GM18505 (cell line): ENCODE data around the gene TMEM132A.
A peak's percentile ranks its signal among the peaks of the same experiment; 100 is the strongest.

Source experiments
- ATAC-seq: cut with Tn5 transposase; IDR thresholded peaks from one replicate; pipeline ENCODE4 v1.9.1; 2021; ENCODE audit not compliant: unreplicated experiment
- POLR2A ChIP-seq: IDR thresholded peaks from 4 replicates; pipeline ENCODE4 v1.6.1; 2011; ENCODE audit warnings: borderline replicate concordance; ENCODE audit not compliant: insufficient read depth, insufficient read length; ENCODE audit errors: extremely low read depth

Gene TMEM132A, protein sequence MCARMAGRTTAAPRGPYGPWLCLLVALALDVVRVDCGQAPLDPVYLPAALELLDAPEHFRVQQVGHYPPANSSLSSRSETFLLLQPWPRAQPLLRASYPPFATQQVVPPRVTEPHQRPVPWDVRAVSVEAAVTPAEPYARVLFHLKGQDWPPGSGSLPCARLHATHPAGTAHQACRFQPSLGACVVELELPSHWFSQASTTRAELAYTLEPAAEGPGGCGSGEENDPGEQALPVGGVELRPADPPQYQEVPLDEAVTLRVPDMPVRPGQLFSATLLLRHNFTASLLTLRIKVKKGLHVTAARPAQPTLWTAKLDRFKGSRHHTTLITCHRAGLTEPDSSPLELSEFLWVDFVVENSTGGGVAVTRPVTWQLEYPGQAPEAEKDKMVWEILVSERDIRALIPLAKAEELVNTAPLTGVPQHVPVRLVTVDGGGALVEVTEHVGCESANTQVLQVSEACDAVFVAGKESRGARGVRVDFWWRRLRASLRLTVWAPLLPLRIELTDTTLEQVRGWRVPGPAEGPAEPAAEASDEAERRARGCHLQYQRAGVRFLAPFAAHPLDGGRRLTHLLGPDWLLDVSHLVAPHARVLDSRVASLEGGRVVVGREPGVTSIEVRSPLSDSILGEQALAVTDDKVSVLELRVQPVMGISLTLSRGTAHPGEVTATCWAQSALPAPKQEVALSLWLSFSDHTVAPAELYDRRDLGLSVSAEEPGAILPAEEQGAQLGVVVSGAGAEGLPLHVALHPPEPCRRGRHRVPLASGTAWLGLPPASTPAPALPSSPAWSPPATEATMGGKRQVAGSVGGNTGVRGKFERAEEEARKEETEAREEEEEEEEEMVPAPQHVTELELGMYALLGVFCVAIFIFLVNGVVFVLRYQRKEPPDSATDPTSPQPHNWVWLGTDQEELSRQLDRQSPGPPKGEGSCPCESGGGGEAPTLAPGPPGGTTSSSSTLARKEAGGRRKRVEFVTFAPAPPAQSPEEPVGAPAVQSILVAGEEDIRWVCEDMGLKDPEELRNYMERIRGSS

DNA sequence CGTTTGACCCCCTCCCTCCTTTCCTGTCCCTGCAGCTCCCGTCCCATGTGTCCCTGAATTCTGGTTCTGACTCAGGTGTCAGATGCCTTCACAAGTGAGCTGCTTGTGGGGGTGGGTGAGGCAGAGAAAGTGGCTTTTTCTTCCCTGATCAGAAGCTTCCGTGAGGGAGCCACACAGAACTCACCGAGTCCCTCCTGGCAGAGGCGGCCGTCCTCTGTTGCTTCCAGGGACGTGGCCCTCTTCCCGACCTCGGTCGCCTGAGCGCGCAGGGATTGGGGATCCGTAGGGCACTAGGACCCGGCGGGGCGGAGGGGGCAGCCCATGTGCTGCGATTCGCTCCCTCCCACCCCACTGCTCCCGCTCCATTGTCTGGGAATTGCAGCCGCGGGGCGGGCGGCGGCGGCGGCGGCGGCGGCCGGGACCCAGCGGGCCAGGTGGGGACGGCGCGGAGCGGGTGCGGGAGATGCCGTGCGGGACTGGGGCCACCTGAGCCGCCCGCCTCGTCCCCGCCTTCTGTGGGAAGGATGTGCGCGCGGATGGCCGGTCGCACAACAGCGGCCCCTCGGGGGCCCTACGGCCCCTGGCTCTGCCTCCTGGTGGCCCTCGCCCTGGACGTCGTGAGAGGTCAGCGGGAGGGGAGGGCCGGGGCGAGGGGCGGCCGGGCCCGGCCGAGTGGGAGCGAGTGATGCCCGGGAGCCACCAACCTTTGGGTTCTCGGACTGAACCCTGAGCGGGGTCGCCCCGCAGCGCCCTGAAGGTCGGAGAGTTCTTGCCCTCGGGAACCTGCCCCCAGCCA is at the start of gene TMEM132A:
Gene TMEM132A (plus strand): TSS at position 351 of the 796 bp plus-strand sequence. CDS start 174 bp downstream, at position 525.
- TF ChIP-seq POLR2A: no peak
- ATAC-seq: peak; percentile 45

DNA sequence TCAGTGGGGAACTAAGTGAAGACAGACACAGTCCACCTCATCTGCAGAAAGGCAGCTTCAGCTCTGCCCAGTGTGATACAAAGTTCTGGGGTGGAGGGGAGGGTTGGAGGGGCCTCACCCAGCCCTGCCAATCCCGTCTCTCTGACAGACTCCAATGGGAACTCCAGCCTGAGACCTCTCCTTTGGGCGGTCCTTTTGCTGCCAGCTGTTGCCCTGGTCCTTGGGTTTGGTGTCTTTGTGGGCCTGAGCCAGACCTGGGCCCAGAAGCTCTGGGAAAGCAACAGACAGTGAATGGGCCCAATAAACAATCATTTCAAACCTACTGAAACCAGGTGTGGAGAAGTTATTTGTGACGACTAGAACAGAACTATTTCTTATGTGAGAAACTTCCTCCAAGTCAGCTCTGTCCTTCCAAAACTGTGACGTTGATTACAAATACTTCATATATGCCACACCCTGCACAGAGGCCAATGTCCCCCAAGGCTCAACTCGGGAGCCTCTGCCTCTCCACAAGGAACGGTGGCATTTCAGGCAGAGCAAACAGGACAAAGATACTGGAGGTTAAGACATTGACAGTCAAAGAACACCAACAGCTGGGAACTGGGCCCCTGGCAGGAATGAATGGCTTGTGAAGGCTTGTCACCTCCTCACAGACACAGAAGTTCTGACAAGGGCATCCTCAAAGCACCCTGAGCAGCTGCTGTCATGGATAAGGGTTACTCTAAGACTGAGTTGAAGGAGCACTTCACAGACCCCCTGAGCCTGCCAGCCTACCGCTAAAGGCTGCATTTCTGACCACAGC is 48.7 kb upstream of the TMEM132A start:
- ATAC-seq: no peak
- no peak for TF ChIP-seq POLR2A

DNA sequence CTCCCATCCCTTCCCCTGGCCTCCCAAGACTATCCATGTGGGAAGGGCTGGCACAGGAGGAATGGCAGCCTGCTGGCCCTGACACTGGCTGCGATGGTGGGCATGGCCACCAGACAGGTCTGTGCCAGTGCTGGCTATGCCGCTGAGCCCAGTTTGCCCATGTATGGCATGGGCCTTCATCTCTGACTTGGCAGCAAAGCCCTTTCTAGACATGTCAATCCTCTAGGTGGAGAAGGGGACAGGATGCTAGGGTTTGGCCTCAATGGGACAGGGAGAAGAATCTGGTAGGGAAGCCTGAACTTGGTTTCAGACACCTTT is 48.1 kb upstream of the TMEM132A start:
- no peak for ATAC-seq
- TF ChIP-seq POLR2A: no peak

DNA sequence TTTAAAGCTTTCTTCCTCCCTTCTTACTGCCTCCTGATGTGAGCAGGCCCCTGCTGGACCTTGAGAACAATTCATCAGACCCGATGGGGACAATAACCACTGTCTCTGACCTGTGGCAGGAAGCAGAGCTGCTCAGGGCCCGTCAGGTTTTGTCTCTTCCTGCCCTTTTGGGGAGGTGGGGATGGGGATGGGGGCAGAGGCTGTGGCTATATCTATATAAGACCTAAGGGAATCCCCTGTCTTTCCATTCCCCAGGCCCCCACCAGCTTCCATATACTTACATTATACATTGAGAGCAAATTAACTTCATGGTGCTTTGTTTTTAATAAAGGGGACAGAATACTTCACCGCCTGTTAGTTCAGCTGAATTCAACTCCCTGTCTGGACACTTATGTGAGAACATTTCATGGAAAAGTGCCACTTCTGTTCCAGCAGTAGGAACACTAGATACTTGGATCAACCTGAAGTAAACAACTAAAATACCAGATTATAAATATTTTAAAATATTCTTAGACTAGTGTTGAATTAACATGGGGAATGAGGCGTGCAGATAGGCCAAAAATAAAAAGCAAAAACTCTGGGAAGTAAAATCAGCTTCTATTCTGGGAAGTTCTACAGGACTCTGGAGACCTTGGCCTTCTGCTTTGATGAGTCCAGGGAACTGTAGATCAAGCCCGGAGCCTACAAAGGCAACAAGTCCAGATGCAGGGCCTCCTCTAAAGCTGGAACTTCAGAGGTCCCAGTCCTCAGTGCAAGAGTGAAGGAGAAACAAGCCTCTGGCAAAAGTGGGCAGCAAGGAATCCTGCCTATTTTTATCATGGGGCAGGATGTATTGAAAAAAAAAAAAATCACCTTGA is 45.8 kb upstream of the TMEM132A start:
- no peak for TF ChIP-seq POLR2A
- no peak for ATAC-seq

DNA sequence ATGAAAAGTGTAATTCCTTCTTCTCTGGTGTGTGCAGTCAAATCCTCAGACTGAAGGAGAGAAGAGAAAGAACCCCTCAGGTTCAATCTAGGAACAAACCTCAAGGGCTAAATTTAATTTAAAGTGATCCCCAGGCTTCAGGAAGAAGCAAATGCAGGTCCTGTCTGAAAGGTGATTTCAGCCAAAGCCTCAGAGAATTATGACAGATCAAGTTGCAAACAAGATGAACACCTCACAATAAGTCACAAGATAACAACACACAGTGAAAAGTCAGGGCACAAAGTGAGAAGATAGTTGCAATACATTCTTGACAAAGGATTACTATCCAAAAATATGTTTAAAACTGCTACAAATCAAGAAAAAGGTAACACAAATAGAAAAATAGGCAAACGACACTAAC is 45.2 kb upstream of the TMEM132A start:
- ATAC-seq: no peak
- no peak for TF ChIP-seq POLR2A

DNA sequence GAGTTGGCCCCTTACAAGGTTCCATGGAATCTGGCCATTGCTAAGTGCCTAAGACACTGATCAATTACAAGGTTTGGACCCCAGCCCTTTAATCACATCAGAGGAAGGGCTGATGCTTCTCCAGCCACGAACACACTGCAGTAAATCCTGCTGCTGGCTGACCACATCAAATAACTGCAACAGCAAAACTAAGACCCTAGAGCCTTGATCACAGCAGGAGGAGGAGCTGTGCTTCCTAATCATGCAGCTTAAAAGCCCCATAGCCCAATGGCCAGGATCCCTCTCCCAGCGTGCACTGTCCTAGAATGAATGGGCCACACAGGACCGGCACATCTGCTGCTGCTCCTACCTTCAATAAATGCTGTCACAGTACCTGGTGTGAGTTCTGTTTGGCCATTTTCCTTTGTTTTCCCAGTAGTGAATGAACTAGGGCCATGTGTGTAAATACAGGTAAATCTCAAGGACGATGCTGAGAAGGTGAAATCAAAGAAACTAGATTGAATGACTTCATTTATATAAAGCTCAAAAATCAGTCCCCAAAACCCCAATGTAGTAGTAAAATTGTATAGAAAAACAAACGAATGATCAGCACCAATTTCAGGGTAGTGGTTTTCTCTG is 44.2 kb upstream of the TMEM132A start:
- no peak for ATAC-seq
- TF ChIP-seq POLR2A: no peak

DNA sequence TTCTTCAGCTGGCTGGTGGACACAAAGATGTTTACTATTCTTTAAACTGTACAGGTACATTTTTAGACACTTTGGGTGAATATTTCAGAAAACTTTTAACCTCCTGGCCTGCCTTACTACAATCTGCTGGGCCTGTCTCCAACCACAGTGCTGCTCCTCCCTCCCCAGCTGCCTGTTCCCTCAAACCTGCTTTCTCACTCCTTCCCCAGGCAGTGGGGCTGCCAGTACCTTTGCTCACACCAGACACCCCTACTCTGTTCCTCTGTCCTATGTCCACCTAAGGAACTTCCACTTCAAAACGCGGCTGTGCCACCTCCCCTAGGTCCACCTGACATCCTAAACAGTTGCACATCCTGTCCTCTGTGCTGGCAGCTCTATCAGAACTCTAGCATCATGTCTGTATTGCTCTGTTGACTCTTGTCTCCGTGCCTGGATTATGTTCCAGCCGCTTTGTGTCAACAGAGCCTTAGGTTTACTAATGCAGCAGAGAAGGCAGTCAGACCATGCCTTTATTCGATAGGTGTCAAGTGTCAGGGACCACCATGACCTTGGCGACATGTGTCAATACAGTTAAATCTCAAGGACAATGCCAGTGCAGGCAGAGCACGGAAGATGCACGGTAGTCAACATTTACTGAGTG is 43.5 kb upstream of the TMEM132A start:
- ATAC-seq: no peak
- TF ChIP-seq POLR2A: no peak

DNA sequence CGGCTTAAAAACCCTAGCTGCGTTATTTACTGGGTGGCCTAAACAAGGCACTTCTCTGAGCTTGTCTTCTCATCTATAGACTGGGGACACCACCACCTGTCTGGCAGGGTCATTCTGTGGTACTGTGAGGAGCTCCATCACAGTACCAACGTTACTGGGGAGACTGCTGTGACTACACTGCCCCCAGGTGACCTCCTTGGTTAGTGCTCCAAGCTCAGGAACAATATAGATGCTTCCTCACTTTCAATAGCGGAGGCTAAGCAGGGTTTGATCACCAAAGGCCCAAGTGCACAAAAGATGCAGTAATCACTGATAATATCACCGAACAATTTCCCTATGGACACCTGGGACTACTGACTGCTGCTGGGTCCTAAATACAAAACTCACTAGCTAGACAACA is 36.7 kb upstream of the TMEM132A start:
- no peak for TF ChIP-seq POLR2A
- no peak for ATAC-seq

DNA sequence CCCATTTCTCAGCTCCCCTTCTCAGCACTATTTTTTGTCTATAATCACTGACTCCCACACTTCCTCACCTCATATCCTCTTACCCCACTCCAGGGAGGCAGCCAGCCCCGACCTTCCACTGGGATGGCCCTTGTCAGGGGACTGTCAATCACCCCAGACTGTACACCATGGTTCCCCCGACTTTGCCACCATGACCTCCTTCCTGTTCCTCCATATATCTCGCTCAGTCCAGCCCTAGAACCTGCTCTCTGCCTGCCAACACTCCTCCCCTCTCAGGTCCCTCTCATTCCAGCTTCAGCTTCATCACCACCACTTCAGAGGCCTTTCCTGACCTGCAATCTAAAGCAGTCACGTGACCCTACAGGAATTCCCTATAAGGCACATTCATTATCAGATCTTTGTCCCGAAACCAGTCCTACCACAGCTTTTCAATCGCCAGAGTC is 34.4 kb upstream of the TMEM132A start:
- peak; percentile 36 for TF ChIP-seq POLR2A
- no peak for ATAC-seq

DNA sequence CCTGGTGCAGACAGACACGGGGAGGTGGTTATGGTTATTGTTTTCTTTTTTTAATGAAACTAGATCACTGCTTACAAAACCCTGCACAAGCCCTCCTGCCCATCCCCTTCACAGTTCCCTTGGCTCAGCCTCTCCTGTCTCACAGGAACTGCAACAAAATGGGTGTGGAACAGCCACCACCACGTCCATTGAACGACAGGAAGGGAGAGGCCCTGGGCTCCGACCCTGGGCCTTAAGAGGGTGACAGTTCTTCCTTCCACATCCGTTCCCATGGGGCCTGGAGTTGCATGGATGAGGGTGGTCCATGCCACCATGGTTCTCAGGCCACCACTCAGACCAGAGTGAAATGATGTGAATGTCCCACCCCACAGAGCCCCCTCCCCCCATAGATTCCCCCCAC is 33.6 kb upstream of the TMEM132A start:
- ATAC-seq: no peak

More for the DNA sequence above, 33.6 kb upstream of the TMEM132A start:
- no peak for TF ChIP-seq POLR2A
